Endothelial cell of umbilical vein (primary cell): ENCODE measurements around the gene CDC5L. TPM values are rescaled to one million over a fixed set of nuclear protein-coding genes. Genes with fewer than 3 reads are reported as not detected.

Source experiments
- BruUV-seq: library from RNA; stranded (reverse); fragments of 400-500 nt; replicated peaks from 2 replicates; lab custom pipeline; 2021; lab: Mats Ljungman, UMichigan
- CTCF ChIA-PET: fragments of 300-600, 350-600 bp; sonication (Branson Sonifier 250); formaldehyde crosslinking; loops from one replicate; lab custom pipeline; 2021; ENCODE audit warnings: antibody characterized with exemption, inconsistent platforms; lab: Charles Lee
- POLR2A ChIA-PET: fragments of 300-600, 350-600 bp; sonication (Branson Sonifier 250); formaldehyde crosslinking; loops from one replicate; lab custom pipeline; 2021; ENCODE audit warnings: antibody characterized with exemption, inconsistent platforms; lab: Charles Lee
- DNase-seq: peaks from one replicate; pipeline ENCODE4 v3.0.0-alpha.2; 2011; ENCODE audit warnings: low read depth, low spot score
- FAIRE-seq: peaks from 2 replicates; lab custom pipeline; 2011; peaks lifted over from hg19 to GRCh38; lab: Jason Lieb, UNC
- H2AFZ ChIP-seq: 2 replicates; pipeline ENCODE4 v1.6.0; 2012; ENCODE audit warnings: low read depth, low read length, control low read depth, inconsistent platforms
- H3K27ac ChIP-seq: 2 replicates; pipeline ENCODE4 v1.5.1; 2011; ENCODE audit warnings: low read depth, mild to moderate bottlenecking, control low read depth, low read length, moderate library complexity; ENCODE audit not compliant: insufficient read depth
- H3K27me3 ChIP-seq, 2 experiments: 2 replicates each; pipeline versions ENCODE4 v1.6.0 to v1.6.1; 2011; ENCODE audit warnings: low read length in 2 of 2, mixed read lengths in 1 of 2; ENCODE audit not compliant: control insufficient read depth in 2 of 2, insufficient read depth in 2 of 2
- H3K36me3 ChIP-seq, 2 experiments: 2 replicates in 1 of 2; 3 replicates in 1 of 2; pipeline ENCODE4 v1.5.1; 2011; ENCODE audit warnings: low read length in 2 of 2, mild to moderate bottlenecking in 1 of 2, moderate library complexity in 1 of 2; ENCODE audit not compliant: control insufficient read depth in 2 of 2, insufficient read depth in 2 of 2; ENCODE audit errors: extremely low read depth in 1 of 2
- H3K4me1 ChIP-seq: 3 replicates; pipeline ENCODE4 v1.5.1; 2011; ENCODE audit warnings: mild to moderate bottlenecking, low read length; ENCODE audit not compliant: control insufficient read depth, insufficient read depth; ENCODE audit errors: extremely low read depth
- H3K4me2 ChIP-seq: 2 replicates; pipeline ENCODE4 v1.6.1; 2011; ENCODE audit warnings: low read length, control low read depth, mixed read lengths; ENCODE audit not compliant: insufficient read depth
- H3K4me3 ChIP-seq, 3 experiments: fragments of 200-600 bp in 1 of 3; sonication (generic), shearing (Covaris generic) in 1 of 3; replicated peaks in 1 of 3; 2 replicates each; pipeline ENCODE4 v1.5.1; 2011 to 2016; ENCODE audit warnings: control low read depth in 3 of 3, low read length in 3 of 3, mild to moderate bottlenecking in 2 of 3, inconsistent platforms in 1 of 3, low read depth in 1 of 3, moderate library complexity in 1 of 3; ENCODE audit not compliant: insufficient read depth in 1 of 3
- H3K79me2 ChIP-seq: 2 replicates; pipeline ENCODE4 v1.6.0; 2012; ENCODE audit warnings: low read length, inconsistent platforms; ENCODE audit not compliant: control insufficient read depth, insufficient read depth
- H3K9ac ChIP-seq: replicated peaks from 2 replicates; pipeline ENCODE3; 2011; ENCODE audit warnings: low read length, control low read depth; ENCODE audit not compliant: insufficient read depth; ENCODE audit errors: extremely low read depth
- H3K9me1 ChIP-seq: replicated peaks from 3 replicates; pipeline ENCODE4 v1.6.0; 2011; ENCODE audit warnings: mild to moderate bottlenecking, low read length; ENCODE audit not compliant: control insufficient read depth, insufficient read depth; ENCODE audit errors: extremely low read depth
- H3K9me3 ChIP-seq: replicated peaks from 2 replicates; pipeline ENCODE4 v1.5.1; 2012; ENCODE audit warnings: low read length, inconsistent platforms; ENCODE audit not compliant: control insufficient read depth, insufficient read depth
- H4K20me1 ChIP-seq: replicated peaks from 2 replicates; pipeline ENCODE3; 2011; ENCODE audit warnings: mild to moderate bottlenecking, low read length; ENCODE audit not compliant: control insufficient read depth, insufficient read depth; ENCODE audit errors: extremely low read depth
- EZH2 ChIP-seq: IDR thresholded peaks from 2 replicates; pipeline ENCODE4 v1.6.1; 2012; ENCODE audit warnings: borderline replicate concordance, low read depth, mild to moderate bottlenecking, moderate library complexity, low read length, inconsistent platforms; ENCODE audit not compliant: severe bottlenecking
- FOS ChIP-seq: IDR thresholded peaks from 2 replicates; pipeline ENCODE4 v1.6.1; 2011; ENCODE audit warnings: mild to moderate bottlenecking, low read length, moderate library complexity, borderline replicate concordance; ENCODE audit not compliant: insufficient read depth
- GATA2 ChIP-seq: IDR thresholded peaks from 2 replicates; pipeline ENCODE4 v1.7.0; 2011; ENCODE audit warnings: low read depth, mild to moderate bottlenecking, moderate library complexity, mixed read lengths, low read length; ENCODE audit not compliant: insufficient read length, insufficient read depth
- JUN ChIP-seq: IDR thresholded peaks from 2 replicates; pipeline ENCODE4 v1.6.1; 2011; ENCODE audit warnings: borderline replicate concordance, low read depth; ENCODE audit not compliant: insufficient read length, insufficient read depth
- MYC ChIP-seq: IDR thresholded peaks from one replicate; pipeline ENCODE4 v1.6.1; 2011; ENCODE audit warnings: mild to moderate bottlenecking, low read depth, low read length
- POLR2A ChIP-seq: IDR thresholded peaks from 2 replicates; pipeline ENCODE4 v1.6.1; 2012; ENCODE audit warnings: low read depth, mild to moderate bottlenecking, control low read depth, low read length
- POLR2AphosphoS5 ChIP-seq: IDR thresholded peaks from 2 replicates; pipeline ENCODE4 v1.6.1; 2012; ENCODE audit warnings: low read depth, mild to moderate bottlenecking, control low read depth, low read length, moderate library complexity; ENCODE audit not compliant: insufficient read depth
- dilution Hi-C: fragments of 300-500 bp; cut with MboI; formaldehyde crosslinking; loops from one replicate; pipeline ENCODE4 v1.15.0; 2019; ENCODE audit warnings: low sequenced_read_pairs; ENCODE audit not compliant: extremely low pct_ligation_motif_present
- intact Hi-C: fragments of 100-400 bp; cut with micrococcal nuclease; formaldehyde crosslinking; loops from one replicate; pipeline ENCODE4 v1.10.0; 2022
- polyA plus RNA-seq, 4 experiments: library from polyadenylated mRNA; depleted of rRNA in 3 of 4; stranded (reverse) in 3 of 4; unstranded in 1 of 4; fragments of >200 nt; gene quantifications; 2 replicates each; pipeline versions ENCODE4 v1.2.1 to v1.2.3, GENCODE V29; 2011 to 2012; ENCODE audit warnings: missing spikeins in 1 of 4
- total RNA-seq: library from RNA; stranded (reverse); gene quantifications from 2 replicates; pipeline ENCODE4 v1.2.3, GENCODE V29; 2021
- TF ChIP-seq, protein P1 (sequence below), 2 donors: IDR thresholded peaks; 1 replicate in 1 of 2; 2 replicates in 1 of 2; pipeline ENCODE4 v1.5.1; 2011; ENCODE audit warnings: low read length in 2 of 2, mild to moderate bottlenecking in 2 of 2, moderate library complexity in 2 of 2, control low read depth in 1 of 2, inconsistent platforms in 1 of 2, low read depth in 1 of 2; ENCODE audit not compliant: insufficient read depth in 1 of 2; ENCODE audit errors: extremely low read depth in 1 of 2
- TF ChIP-seq, protein P2 (sequence below): IDR thresholded peaks from 2 replicates; pipeline ENCODE4 v1.6.1; 2011; ENCODE audit not compliant: insufficient read depth, insufficient read length

The CDC5L gene
- total and polyA plus RNA-seq, 2 donors (not counting 3 experiments of a cell fraction or from before 2014, with no cell fraction given), result 6.9 to 24.6 TPM

DNA sequence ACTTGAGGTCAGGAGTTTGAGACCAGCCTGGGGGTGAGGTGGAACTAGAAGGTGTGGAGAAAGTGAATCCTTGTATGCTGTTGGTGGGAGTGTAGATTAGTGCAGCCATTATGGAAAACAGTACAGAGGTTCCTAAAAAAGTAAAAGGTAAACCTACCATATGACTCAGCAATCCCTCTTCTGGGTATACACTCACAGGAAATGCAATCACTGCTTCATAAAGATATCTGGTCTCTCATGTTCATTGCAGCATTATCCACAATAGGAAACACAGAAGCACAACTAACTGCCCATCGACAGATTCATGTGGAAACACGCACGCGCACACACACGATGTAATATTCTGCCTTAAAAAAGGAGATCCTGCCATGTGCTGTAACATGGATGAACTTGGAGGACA lies 66.7 kb downstream of the CDC5L start:
- CTCF ChIA-PET, result interaction anchor here (1.3 to 9.0 kb wide), 5 partner anchors 8 to 32 kb away, joined by 3 to 110 read pairs (median 8); no protein-coding TSS in a partner anchor
- peaks cover 0 to 2% of the 10 kb centered on the region in 2 experiments for H3K36me3 ChIP-seq
- no peaks in the 10 kb centered on the region for H3K79me2 ChIP-seq
- intact Hi-C loops, result no loop called here
- no peak overlapping the region for H3K4me3 ChIP-seq
- no peak overlapping the region for H3K4me2 ChIP-seq
- H3K9me1 ChIP-seq, result no peaks in the 10 kb centered on the region
- no peaks in the 10 kb centered on the region for H3K27me3 ChIP-seq
- no peak overlapping the region for H3K9ac ChIP-seq
- no peaks in the 10 kb centered on the region for H4K20me1 ChIP-seq
- H2AFZ ChIP-seq, result no peak overlapping the region
- no peaks in the 10 kb centered on the region for H3K9me3 ChIP-seq
- FAIRE-seq (peak; percentile 46), DNase-seq (no peak)
- POLR2A ChIA-PET, result no interaction called here
- dilution Hi-C loops, result no loop called here
- peaks cover 23% of the 10 kb centered on the region for H3K4me1 ChIP-seq
- H3K27ac ChIP-seq, result no peak overlapping the region
- TF ChIP-seq, protein P1, sequence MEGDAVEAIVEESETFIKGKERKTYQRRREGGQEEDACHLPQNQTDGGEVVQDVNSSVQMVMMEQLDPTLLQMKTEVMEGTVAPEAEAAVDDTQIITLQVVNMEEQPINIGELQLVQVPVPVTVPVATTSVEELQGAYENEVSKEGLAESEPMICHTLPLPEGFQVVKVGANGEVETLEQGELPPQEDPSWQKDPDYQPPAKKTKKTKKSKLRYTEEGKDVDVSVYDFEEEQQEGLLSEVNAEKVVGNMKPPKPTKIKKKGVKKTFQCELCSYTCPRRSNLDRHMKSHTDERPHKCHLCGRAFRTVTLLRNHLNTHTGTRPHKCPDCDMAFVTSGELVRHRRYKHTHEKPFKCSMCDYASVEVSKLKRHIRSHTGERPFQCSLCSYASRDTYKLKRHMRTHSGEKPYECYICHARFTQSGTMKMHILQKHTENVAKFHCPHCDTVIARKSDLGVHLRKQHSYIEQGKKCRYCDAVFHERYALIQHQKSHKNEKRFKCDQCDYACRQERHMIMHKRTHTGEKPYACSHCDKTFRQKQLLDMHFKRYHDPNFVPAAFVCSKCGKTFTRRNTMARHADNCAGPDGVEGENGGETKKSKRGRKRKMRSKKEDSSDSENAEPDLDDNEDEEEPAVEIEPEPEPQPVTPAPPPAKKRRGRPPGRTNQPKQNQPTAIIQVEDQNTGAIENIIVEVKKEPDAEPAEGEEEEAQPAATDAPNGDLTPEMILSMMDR (IDR thresholded peaks at IDR 0.05; ENCODE audit: extremely low read depth in 1 of 2, insufficient read depth in 1 of 2, low read depth in 1 of 2, low read length in 2 of 2), result no peak
- TF ChIP-seq GATA2 (no peak), POLR2A (no peak), MYC (no peak), EZH2 (no peak), POLR2AphosphoS5 (no peak), JUN (no peak), FOS (no peak)
- TF ChIP-seq, protein P2, sequence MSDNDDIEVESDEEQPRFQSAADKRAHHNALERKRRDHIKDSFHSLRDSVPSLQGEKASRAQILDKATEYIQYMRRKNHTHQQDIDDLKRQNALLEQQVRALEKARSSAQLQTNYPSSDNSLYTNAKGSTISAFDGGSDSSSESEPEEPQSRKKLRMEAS, result no peak
- no TSS peak for BruUV-seq
